Measurements from ENCODE around the gene SLC16A10. TPM values are rescaled to one million over a fixed set of nuclear protein-coding genes. Genes with fewer than 3 reads are reported as not detected.
"Not testable (repeated sequence)": the region's sequence is repeated elsewhere in the genome, so short reads cannot be mapped to it uniquely, and the experiment has no call there.

SLC16A10 gene
- total RNA-seq, 1 donor: not detected

- H3K4me3 ChIP-seq (ENCODE audit: low read depth, low read length): peak overlapping the region; percentile 26
- no peak for DNase-seq (ENCODE audit: low read depth)
- TF ChIP-seq CTCF (IDR thresholded peaks at IDR 0.05; ENCODE audit: insufficient read depth, low read depth, low read length): no peak
Observed at GRCh38 chr6:111087871-111088667, 766 bp downstream of the SLC16A10 start.

GRCh38 chr6:111088668-111089003 is 1.3 kb downstream of the SLC16A10 start:
- no peak for DNase-seq (ENCODE audit: low read depth)
- no peak overlapping the region for H3K4me3 ChIP-seq (ENCODE audit: low read depth, low read length)
- TF ChIP-seq CTCF (IDR thresholded peaks at IDR 0.05; ENCODE audit: insufficient read depth, low read depth, low read length): no peak

- TF ChIP-seq CTCF (IDR thresholded peaks at IDR 0.05; ENCODE audit: insufficient read depth, low read depth, low read length): no peak
Observed at GRCh38 chr6:111090766-111091165, 3.5 kb downstream of the SLC16A10 start.

GRCh38 chr6:111091987-111092386 is 4.7 kb downstream of the SLC16A10 start:
- TF ChIP-seq CTCF (IDR thresholded peaks at IDR 0.05; ENCODE audit: insufficient read depth, low read depth, low read length): no peak
- DNase-seq (ENCODE audit: low read depth): no peak
- H3K4me3 ChIP-seq (ENCODE audit: low read depth, low read length): no peak overlapping the region

More at GRCh38 chr6:111090766-111091165, 3.5 kb downstream of the SLC16A10 start:
- DNase-seq (ENCODE audit: low read depth): no peak
- H3K4me3 ChIP-seq (ENCODE audit: low read depth, low read length): no peak overlapping the region

- not testable (repeated sequence) for H3K4me3 ChIP-seq (ENCODE audit: low read depth, low read length); DNase-seq (ENCODE audit: low read depth)
Observed at GRCh38 chr6:111095488-111095887, 8.2 kb downstream of the SLC16A10 start.

GRCh38 chr6:111096246-111096645 is 8.9 kb downstream of the SLC16A10 start:
- TF ChIP-seq CTCF (IDR thresholded peaks at IDR 0.05; ENCODE audit: insufficient read depth, low read depth, low read length): no peak
- H3K4me3 ChIP-seq (ENCODE audit: low read depth, low read length): no peak overlapping the region
- no peak for DNase-seq (ENCODE audit: low read depth)

- DNase-seq (ENCODE audit: low read depth): no peak
- H3K4me3 ChIP-seq (ENCODE audit: low read depth, low read length): no peak overlapping the region
- no peak for TF ChIP-seq CTCF (IDR thresholded peaks at IDR 0.05; ENCODE audit: insufficient read depth, low read depth, low read length)
Observed at GRCh38 chr6:111098597-111098996, 11.3 kb downstream of the SLC16A10 start.
